Fibroblast of lung (primary cell): ENCODE measurements around the gene CLTB. TPM values are rescaled to one million over a fixed set of nuclear protein-coding genes. Genes with fewer than 3 reads are reported as not detected.

ENCODE experiments used
- DNase-seq, 2 donors: peaks; one replicate each; pipeline versions ENCODE4 v3.0.0 to v3.0.0-alpha.2; 2010; ENCODE audit warnings: low read depth in 2 of 2
- H2AFZ ChIP-seq: 2 replicates; pipeline ENCODE4 v1.5.1; 2012; ENCODE audit warnings: low read length, control low read depth, inconsistent platforms
- H3K27ac ChIP-seq: 2 replicates; pipeline ENCODE4 v1.5.1; 2011; ENCODE audit warnings: low read length, control low read depth; ENCODE audit not compliant: insufficient read depth
- H3K27me3 ChIP-seq: 2 replicates; pipeline ENCODE4 v1.5.1; 2011; ENCODE audit warnings: mild to moderate bottlenecking, low read length; ENCODE audit not compliant: control insufficient read depth, insufficient read depth
- H3K36me3 ChIP-seq: 2 replicates; pipeline ENCODE4 v1.5.1; 2011; ENCODE audit warnings: low read length; ENCODE audit not compliant: control insufficient read depth, insufficient read depth
- H3K4me1 ChIP-seq: 2 replicates; pipeline ENCODE4 v1.5.1; 2011; ENCODE audit warnings: low read length; ENCODE audit not compliant: control insufficient read depth, insufficient read depth; ENCODE audit errors: extremely low read depth
- H3K4me2 ChIP-seq: 2 replicates; pipeline ENCODE4 v1.5.1; 2011; ENCODE audit warnings: low read length, control low read depth; ENCODE audit not compliant: insufficient read depth; ENCODE audit errors: extremely low read depth
- H3K4me3 ChIP-seq, 4 experiments: fragments of 200-600 bp in 1 of 4; sonication (generic) in 1 of 4; replicated peaks in 1 of 4; 2 replicates each; pipeline ENCODE4 v1.5.1; 2011 to 2016; ENCODE audit warnings: low read length in 4 of 4, low read depth in 3 of 4, mild to moderate bottlenecking in 3 of 4, control low read depth in 2 of 4, inconsistent platforms in 1 of 4, mixed read lengths in 1 of 4; ENCODE audit not compliant: insufficient read depth in 1 of 4; ENCODE audit errors: control extremely low read depth in 1 of 4
- H3K79me2 ChIP-seq: 2 replicates; pipeline ENCODE4 v1.5.1; 2012; ENCODE audit warnings: mild to moderate bottlenecking, low read length, inconsistent platforms; ENCODE audit not compliant: control insufficient read depth, insufficient read depth
- H3K9ac ChIP-seq: 2 replicates; pipeline ENCODE4 v1.5.1; 2011; ENCODE audit warnings: mild to moderate bottlenecking, low read length, control low read depth; ENCODE audit not compliant: insufficient read depth
- H3K9me3 ChIP-seq: 2 replicates; pipeline ENCODE4 v1.5.1; 2012; ENCODE audit warnings: low read depth, low read length; ENCODE audit not compliant: control insufficient read depth, insufficient read depth
- H4K20me1 ChIP-seq: 2 replicates; pipeline ENCODE4 v1.5.1; 2011; ENCODE audit warnings: low read length; ENCODE audit not compliant: control insufficient read depth, insufficient read depth; ENCODE audit errors: extremely low read depth
- EZH2 ChIP-seq: IDR thresholded peaks from 2 replicates; pipeline ENCODE4 v1.5.1; 2012; ENCODE audit warnings: low read length, control low read depth, mild to moderate bottlenecking; ENCODE audit errors: missing control alignments
- polyA plus RNA-seq, 2 donors: library from polyadenylated mRNA; depleted of rRNA in 1 of 2; stranded (reverse) in 1 of 2; unstranded in 1 of 2; fragments of >200 nt; gene quantifications; 2 replicates each; pipeline ENCODE4 v1.2.1, GENCODE V29; 2011 to 2012; ENCODE audit warnings: missing spikeins in 1 of 2
- total RNA-seq: library from RNA; depleted of rRNA; stranded (reverse); fragments of >200 nt; gene quantifications from 2 replicates; pipeline ENCODE4 v1.2.1, GENCODE V29; 2014
- TF ChIP-seq, protein P1 (sequence below), 2 donors: IDR thresholded peaks in 1 of 2; conservative IDR thresholded peaks in 1 of 2; 1 replicate in 1 of 2; 2 replicates in 1 of 2; pipeline ENCODE4 v1.5.1; 2011 to 2012; ENCODE audit warnings: low read length in 2 of 2, control low read depth in 1 of 2, inconsistent platforms in 1 of 2, low read depth in 1 of 2, mild to moderate bottlenecking in 1 of 2

The CLTB gene
- total and polyA plus RNA-seq, 2 donors (not counting 1 experiment from before 2014, with no cell fraction given): 90.8 to 94.3 TPM

DNA sequence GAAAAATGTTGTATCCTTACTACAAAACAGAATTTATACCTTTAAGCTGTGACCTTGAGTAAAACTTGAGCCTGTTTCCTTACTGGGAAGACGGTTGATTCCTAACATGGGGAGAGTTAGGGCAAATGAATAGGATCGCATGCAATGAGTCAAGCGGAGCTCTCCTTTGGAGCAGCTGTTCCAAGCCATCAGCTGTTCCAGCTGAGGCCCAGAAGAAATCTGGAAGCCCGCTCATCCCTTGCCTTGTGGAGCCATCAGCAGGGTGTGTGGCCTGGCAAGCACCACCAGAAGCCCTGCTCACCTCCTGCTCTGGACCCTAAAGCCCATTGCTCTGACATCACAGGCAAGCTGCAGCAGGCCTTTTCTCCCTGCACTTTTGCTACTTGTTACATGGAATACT is 62.8 kb downstream of the CLTB start:
- peaks cover 16% of the 10 kb centered on the region for H3K36me3 ChIP-seq
- H3K79me2 ChIP-seq: peaks cover 38% of the 10 kb centered on the region
- no peak overlapping the region for H3K9ac ChIP-seq
- H3K4me2 ChIP-seq: no peak overlapping the region
- no peak overlapping the region for H3K27ac ChIP-seq
- no peak overlapping the region for H3K4me3 ChIP-seq
- TF ChIP-seq, protein P1, sequence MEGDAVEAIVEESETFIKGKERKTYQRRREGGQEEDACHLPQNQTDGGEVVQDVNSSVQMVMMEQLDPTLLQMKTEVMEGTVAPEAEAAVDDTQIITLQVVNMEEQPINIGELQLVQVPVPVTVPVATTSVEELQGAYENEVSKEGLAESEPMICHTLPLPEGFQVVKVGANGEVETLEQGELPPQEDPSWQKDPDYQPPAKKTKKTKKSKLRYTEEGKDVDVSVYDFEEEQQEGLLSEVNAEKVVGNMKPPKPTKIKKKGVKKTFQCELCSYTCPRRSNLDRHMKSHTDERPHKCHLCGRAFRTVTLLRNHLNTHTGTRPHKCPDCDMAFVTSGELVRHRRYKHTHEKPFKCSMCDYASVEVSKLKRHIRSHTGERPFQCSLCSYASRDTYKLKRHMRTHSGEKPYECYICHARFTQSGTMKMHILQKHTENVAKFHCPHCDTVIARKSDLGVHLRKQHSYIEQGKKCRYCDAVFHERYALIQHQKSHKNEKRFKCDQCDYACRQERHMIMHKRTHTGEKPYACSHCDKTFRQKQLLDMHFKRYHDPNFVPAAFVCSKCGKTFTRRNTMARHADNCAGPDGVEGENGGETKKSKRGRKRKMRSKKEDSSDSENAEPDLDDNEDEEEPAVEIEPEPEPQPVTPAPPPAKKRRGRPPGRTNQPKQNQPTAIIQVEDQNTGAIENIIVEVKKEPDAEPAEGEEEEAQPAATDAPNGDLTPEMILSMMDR (conservative IDR thresholded peaks at IDR 0.05 in 1 of 2, IDR thresholded peaks at IDR 0.05 in 1 of 2; ENCODE audit: low read depth in 1 of 2, low read length in 2 of 2): no peak
- no peak for TF ChIP-seq EZH2
- H2AFZ ChIP-seq: no peak overlapping the region
- no peaks in the 10 kb centered on the region for H4K20me1 ChIP-seq
- H3K27me3 ChIP-seq: no peaks in the 10 kb centered on the region
- no peaks in the 10 kb centered on the region for H3K9me3 ChIP-seq
- H3K4me1 ChIP-seq: no peaks in the 10 kb centered on the region
- DNase-seq: no peak

DNA sequence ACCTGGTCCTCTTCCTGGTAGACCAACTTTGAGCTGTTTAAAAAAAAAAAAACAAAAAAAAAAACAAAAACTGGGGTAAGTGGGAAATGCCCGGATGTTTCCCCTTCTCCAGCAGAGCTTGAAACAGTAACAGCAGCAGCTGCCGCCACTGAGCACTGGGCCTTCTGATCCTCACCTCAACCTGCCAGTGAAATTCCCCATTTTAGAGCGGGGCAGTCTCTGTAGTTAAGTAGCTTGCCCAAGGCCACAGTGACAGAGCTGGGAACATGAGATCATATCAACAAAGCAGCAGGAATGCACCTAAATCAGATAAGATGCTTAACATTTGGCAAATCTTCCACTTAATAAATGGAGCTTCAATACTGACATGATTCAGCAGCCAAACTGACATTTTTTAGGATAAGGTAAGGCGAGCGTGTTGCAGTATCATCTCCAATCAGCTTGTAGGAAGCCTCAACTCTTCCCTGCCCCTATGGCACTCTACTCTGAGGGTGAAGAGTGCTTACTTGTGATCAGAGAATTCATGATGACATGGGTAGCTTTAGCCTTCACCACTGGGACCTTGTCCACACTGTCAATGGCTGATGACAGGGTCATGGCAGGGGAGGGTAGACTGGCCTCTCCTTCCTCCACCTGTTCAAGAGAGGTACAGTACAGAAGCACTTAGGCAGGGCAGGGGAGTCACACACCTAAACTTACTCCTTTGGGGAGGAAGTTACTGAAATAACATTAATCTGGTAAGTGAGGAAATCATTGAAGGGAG is 64.0 kb downstream of the CLTB start:
- H3K4me3 ChIP-seq: no peak overlapping the region
- H3K4me1 ChIP-seq: no peaks in the 10 kb centered on the region
- peaks cover 21% of the 10 kb centered on the region for H3K36me3 ChIP-seq
- H3K79me2 ChIP-seq: peaks cover 28% of the 10 kb centered on the region
- no peaks in the 10 kb centered on the region for H3K27me3 ChIP-seq
- no peak overlapping the region for H3K4me2 ChIP-seq
- H3K9me3 ChIP-seq: no peaks in the 10 kb centered on the region
- no peaks in the 10 kb centered on the region for H4K20me1 ChIP-seq
- TF ChIP-seq EZH2: no peak
- TF ChIP-seq, protein P1 (conservative IDR thresholded peaks at IDR 0.05 in 1 of 2, IDR thresholded peaks at IDR 0.05 in 1 of 2; ENCODE audit: low read depth in 1 of 2, low read length in 2 of 2): no peak
- no peak overlapping the region for H3K9ac ChIP-seq
- DNase-seq: peak in 1 of 2 donors; percentile 10
- no peak overlapping the region for H3K27ac ChIP-seq
- no peak overlapping the region for H2AFZ ChIP-seq

DNA sequence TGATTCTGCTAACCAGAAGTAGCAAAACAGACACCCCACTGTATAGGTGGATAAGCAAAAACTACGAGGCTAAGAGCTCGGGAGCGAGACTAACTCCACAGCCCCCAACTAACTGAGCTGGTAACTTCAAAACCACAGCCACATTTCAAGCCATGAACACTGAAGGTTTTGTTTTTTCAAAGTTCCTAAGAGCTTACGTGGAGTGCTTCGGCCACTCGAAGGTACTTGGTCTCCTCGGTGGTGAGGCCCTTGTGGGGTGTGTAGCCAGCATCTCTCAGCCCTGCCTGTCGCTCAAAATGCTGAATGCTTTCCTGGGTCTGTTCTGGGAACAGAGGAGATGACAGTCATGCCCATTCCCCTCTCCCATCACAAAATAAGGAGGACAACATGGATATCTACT is 65.9 kb downstream of the CLTB start:
- Histone ChIP-seq H3K4me3 (no peak overlapping the region), H3K4me2 (no peak overlapping the region), H2AFZ (no peak overlapping the region), H3K27ac (no peak overlapping the region), H3K36me3 (peaks cover 18% of the 10 kb centered on the region), H3K9me3 (no peaks in the 10 kb centered on the region), H4K20me1 (no peaks in the 10 kb centered on the region), H3K79me2 (peaks cover 12% of the 10 kb centered on the region), H3K4me1 (no peaks in the 10 kb centered on the region), H3K9ac (no peak overlapping the region), H3K27me3 (no peaks in the 10 kb centered on the region)
- peak in 1 of 2 donors; percentile 53 for DNase-seq
- TF ChIP-seq, protein P1 (conservative IDR thresholded peaks at IDR 0.05 in 1 of 2, IDR thresholded peaks at IDR 0.05 in 1 of 2; ENCODE audit: low read depth in 1 of 2, low read length in 2 of 2): no peak
- TF ChIP-seq EZH2: no peak
